Ovary (tissue), 3 donors: ENCODE data around the gene DGUOK.

Source experiments
- EP300 ChIP-seq: sonication (generic); formaldehyde crosslinking; IDR thresholded peaks from one replicate; pipeline ENCODE4 v1.6.1; 2017; ENCODE audit warnings: antibody characterized with exemption
- TF ChIP-seq, protein P1 (sequence below), 3 donors: fragments of 450-650 bp in 2 of 3; fragments of 200-600 bp in 1 of 3; IDR thresholded peaks; one replicate each; pipeline versions ENCODE4 v1.5.1 to v1.8.0; 2016 to 2022; ENCODE audit warnings: antibody characterized with exemption in 3 of 3, mild to moderate bottlenecking in 1 of 3
- donor health status: DM: no; HTN: no; CAD: no.

GRCh38 chr2:73901143-73901542 is 25.5 kb upstream of the DGUOK start:
- TF ChIP-seq, protein P1, sequence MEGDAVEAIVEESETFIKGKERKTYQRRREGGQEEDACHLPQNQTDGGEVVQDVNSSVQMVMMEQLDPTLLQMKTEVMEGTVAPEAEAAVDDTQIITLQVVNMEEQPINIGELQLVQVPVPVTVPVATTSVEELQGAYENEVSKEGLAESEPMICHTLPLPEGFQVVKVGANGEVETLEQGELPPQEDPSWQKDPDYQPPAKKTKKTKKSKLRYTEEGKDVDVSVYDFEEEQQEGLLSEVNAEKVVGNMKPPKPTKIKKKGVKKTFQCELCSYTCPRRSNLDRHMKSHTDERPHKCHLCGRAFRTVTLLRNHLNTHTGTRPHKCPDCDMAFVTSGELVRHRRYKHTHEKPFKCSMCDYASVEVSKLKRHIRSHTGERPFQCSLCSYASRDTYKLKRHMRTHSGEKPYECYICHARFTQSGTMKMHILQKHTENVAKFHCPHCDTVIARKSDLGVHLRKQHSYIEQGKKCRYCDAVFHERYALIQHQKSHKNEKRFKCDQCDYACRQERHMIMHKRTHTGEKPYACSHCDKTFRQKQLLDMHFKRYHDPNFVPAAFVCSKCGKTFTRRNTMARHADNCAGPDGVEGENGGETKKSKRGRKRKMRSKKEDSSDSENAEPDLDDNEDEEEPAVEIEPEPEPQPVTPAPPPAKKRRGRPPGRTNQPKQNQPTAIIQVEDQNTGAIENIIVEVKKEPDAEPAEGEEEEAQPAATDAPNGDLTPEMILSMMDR (IDR thresholded peaks at IDR 0.05), result no peak
- TF ChIP-seq EP300, result no peak
